Left renal cortex interstitium (tissue), 4 donors: ENCODE results near the gene COX14. TPM values are rescaled to one million over a fixed set of nuclear protein-coding genes. Genes with fewer than 3 reads are reported as not detected.
A peak's percentile ranks its signal among the peaks of the same experiment; 100 is the strongest.
"Not testable (repeated sequence)": the region's sequence is repeated elsewhere in the genome, so short reads cannot be mapped to it uniquely, and the experiment has no call there.

Source experiments
- DNase-seq, 4 donors: peaks; one replicate each; pipeline ENCODE4 v3.0.0-alpha.2; 2013; ENCODE audit warnings: low read depth in 4 of 4, low spot score in 2 of 4, missing footprints in 1 of 4
- polyA plus RNA-seq, 4 donors: library from polyadenylated mRNA; unstranded; fragments of 120-200 nt; gene quantifications; one replicate each; pipeline ENCODE4 v1.2.1, GENCODE V29; 2013; ENCODE audit not compliant: insufficient read length in 4 of 4

Gene COX14
- polyA plus RNA-seq, 4 donors: 50.0 to 62.2 (median 53.7) TPM

- DNase-seq: no peak
These were observed 39.1 kb downstream of the COX14 start for GRCh38 chr12:50151047-50151687.

GRCh38 chr12:50154947-50155346 is 42.9 kb downstream of the COX14 start:
- not testable (repeated sequence) for DNase-seq

GRCh38 chr12:50156641-50157040 is 44.6 kb downstream of the COX14 start:
- no peak for DNase-seq

GRCh38 chr12:50157259-50157658 is 45.2 kb downstream of the COX14 start:
- no peak for DNase-seq

- DNase-seq: no peak
These were observed 48.6 kb downstream of the COX14 start for GRCh38 chr12:50160643-50161042.

- DNase-seq: no peak
These were observed 50.2 kb downstream of the COX14 start for GRCh38 chr12:50162230-50162629.

- DNase-seq: no peak
These were observed 52.9 kb downstream of the COX14 start for GRCh38 chr12:50164963-50165362.

- peak in 1 of 4 donors; percentile 11 for DNase-seq
These were observed 54.7 kb downstream of the COX14 start for GRCh38 chr12:50166799-50167048.

GRCh38 chr12:50167049-50167828 is 55.2 kb downstream of the COX14 start, which contains the start of gene CERS5:
TSS of gene CERS5 (minus strand) at chr12:50167369. CDS start at chr12:50167297, 72 bp downstream.
- DNase-seq: peak; percentile 91 to 98 (median 98)

Other genes starting within 250 kb of the COX14 start
- gene FAIM2, start 208.3 kb upstream of the COX14 start, polyA plus RNA-seq: 1 to 10 TPM; 3.0 to 5.8 (median 4.7) TPM
- gene AQP2, start 161.5 kb upstream of the COX14 start, polyA plus RNA-seq: 100 to 1,000 TPM; 112 to 216 (median 113) TPM
- 1 to 10 TPM; 2.2 to 3.2 (median 2.6) TPM for gene AQP5, start 150.4 kb upstream of the COX14 start, polyA plus RNA-seq
- 10 to 100 TPM; 13.5 to 23.7 (median 20.8) TPM for gene AQP6, start 139.3 kb upstream of the COX14 start, polyA plus RNA-seq
- 10 to 100 TPM; 44.5 to 53.4 (median 47.8) TPM for gene RACGAP1, start 86.7 kb upstream of the COX14 start, polyA plus RNA-seq
- 1 to 10 TPM; 3.3 to 6.0 (median 5.5) TPM for gene ASIC1, start 54.6 kb upstream of the COX14 start, polyA plus RNA-seq
- 100 to 1,000 TPM; 161 to 206 (median 185) TPM for gene SMARCD1, start 26.9 kb upstream of the COX14 start, polyA plus RNA-seq
- gene GPD1, start 8.2 kb upstream of the COX14 start, polyA plus RNA-seq: 10 to 100 TPM; 47.0 to 70.4 (median 67.1) TPM
- 10 to 100 TPM; 67.7 to 86.7 (median 78.3) TPM for gene CERS5, start 55.1 kb downstream of the COX14 start, polyA plus RNA-seq
- 100 to 1,000 TPM in 1 of 4 donors, 10 to 100 TPM in 3; 82.6 to 102 (median 83.0) TPM for gene LIMA1, start 171.3 kb downstream of the COX14 start, polyA plus RNA-seq